GM21447 (cell line): Measurements from ENCODE around the gene CRISP3.

Experiments used
- ATAC-seq: cut with Tn5 transposase; IDR thresholded peaks from one replicate; pipeline ENCODE4 v1.9.1; 2021; ENCODE audit not compliant: unreplicated experiment

The CRISP3 gene

DNA sequence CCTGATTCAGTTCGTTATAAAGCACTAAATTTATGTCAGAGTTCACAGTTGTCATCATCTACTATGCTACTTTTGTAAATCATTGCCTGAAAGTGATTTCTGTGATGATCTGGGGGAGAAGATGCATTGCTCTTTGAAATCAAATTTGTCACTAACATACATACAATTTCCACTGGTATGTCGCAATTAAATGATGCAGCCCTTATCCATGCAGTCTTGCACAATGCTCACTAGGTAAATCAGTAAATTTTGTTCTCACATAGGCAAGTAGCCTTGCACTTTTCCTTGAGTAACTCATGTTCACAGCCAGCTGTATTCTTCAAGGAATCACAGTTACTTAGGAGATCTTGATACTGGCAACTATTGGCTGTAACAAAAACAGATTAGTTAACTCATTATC, 51.7 kb downstream of the CRISP3 start:
- no peak for ATAC-seq
